GM19452 (cell line): ENCODE measurements around the gene RENBP.

Experiments
- ATAC-seq: cut with Tn5 transposase; IDR thresholded peaks from one replicate; pipeline ENCODE4 v1.9.1; 2021; ENCODE audit not compliant: unreplicated experiment

The RENBP gene

DNA sequence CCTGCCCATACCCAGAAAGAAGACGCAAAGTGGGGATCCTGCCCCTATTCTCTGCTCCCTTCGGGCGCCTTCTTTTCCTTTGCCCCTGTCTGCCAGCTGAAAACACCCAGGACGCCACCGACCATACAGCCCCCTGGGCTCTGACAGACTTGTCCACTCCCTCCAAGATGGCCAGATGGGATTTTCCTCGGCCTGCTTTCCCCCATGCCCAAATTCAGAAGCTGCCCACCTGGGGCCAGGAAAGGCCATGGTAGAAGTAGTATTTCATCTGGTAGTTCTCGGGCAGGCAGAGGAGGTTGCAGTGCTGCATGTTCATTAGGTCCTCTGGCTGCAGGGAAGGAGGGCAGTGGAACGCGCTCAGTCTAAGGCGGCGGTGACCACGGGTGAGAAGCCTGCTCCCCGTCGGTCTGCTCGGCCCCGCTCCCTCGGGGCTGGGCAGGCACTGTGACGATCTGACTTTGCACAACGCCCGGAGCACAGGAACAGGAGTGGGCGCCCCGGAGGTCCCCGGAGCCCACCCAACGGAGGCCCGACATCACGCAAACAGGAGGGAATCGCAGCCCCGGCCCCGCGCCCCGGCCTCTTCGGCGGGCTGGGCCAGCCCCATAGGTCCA is 10.2 kb downstream of the RENBP start:
- ATAC-seq, result peak; percentile 27

DNA sequence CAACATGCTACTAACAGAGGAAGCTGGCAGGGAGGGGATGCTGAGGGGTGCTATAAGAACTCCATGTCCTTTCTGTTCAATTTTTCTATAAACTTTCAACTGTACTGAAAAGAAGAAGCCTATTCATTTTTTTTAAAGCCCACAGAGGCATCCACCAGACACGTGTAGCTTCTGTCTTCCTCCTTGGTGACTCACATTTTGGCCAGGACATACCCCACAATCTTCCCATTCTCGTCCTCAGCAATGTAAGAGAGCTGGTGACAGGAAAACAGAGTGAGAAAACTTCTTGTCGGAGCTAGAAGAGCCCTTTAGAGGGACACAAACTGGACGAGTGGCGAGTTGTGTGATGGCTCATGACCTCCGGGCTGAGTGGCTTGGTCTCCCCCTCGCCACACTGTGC is 10.7 kb downstream of the RENBP start:
- ATAC-seq, result no peak

DNA sequence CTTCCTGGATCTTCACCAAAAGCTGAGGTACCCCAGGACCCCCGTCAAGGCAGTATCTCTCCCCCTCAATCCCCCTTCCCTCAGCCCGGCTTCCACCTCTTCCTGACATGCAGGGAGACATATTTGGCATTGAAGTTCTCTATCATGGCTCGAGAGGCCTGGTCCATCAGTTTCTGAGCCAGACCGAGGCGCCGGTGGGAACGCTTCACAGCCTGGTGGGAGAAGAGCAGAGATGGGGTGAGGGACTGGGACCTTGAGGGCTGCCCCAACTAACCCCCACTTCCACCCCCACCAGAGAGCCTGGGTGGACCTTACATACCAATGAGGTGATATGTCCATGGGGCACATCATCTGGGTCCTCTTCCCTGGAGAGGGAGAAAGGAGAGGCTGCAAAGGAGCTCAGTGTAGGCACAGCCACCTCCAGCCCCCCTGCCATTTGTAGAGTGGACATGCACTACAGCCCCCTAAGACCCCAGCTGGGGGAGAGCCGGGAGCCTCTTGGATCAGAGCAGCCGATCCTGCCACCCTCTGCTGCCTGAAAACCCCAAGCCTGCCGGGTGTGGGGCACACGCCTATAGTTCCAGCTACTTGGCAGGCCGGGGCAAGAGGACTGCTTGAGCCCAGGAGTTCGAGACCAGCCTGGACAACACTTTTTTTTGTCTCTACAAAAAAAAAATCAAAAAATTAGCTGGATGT is 12.1 kb downstream of the RENBP start:
- ATAC-seq, result no peak

DNA sequence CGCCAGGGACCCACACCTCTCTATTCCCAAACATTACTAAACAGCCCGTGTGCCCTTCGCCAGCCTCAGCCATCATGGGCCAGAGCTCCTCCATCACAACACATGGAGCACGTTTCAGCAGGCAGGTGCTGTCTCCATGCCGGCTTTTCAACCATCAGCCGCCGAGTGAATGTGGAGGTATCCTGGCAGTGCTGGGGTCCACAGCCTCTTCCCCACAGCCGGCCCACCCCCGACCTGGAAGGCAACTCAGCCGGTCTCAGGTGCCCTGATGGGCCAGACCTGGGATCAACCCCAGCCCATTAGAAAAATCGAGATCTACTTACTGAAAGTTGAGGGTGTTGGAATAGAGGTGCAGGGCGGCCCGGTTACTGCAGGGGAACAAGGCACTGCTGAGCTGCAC is 12.7 kb downstream of the RENBP start:
- ATAC-seq, result no peak

DNA sequence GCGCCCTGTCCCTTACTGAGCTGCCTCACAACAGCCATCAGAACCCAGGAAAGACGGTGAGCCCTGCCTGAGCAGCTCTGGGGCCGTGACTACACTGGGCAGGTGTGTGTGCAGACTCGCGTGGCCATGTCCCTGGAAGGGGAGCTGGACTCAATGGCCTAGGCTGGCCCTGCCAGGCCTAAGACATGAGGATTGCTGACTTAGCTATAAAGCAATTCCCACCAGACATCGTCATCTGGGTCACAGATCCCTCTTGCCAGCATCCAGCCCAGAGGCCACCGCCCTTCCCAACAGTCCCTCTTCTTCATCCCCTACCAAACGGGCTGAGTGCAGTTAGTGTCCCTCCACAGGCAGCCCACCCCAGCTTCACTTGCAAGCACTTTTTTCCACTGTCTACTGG is 13.3 kb downstream of the RENBP start:
- no peak for ATAC-seq

DNA sequence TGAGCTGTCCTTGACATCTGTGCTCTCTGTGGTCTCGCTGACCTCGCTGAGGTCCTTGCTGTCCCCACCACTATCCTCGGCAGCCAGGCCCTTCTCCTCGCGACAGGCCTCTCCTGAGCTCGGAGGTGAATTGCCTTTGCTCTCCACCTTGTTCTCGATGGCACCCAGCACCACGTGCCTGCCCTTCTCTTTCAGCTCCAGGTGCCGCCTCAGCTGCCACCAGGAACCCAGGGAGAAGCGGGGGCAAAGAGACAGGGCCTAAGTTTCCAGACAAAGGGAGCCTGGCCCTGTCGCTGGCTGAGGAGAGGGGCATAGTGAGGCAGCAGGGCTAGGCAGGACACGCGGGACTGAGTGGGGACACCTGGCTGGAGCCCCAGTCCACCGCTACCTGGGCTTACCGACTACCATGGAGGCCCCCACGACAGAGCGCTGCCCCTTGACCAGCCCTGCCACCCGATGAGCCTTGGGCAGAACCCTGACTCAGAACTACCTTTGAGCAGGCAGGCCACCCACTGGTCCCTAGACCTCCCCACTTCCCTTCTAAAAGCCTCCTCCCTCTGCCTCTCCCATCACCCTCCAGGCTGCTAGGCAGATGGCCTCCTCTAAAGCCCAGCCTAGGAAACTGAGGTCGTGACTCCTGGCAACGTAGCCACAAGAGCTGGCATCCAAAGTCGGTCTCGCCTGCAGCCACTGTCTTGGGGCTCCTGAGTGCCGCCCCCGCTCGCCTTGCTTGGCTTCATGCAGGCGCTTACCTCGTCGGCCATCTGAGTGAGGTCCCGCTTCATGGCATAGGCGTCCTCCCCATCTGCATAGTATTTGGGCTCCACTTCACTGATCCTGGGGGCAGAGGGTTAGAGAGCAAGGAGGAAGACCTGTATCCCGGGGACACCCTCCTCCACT is 14.2 kb downstream of the RENBP start:
- no peak for ATAC-seq

DNA sequence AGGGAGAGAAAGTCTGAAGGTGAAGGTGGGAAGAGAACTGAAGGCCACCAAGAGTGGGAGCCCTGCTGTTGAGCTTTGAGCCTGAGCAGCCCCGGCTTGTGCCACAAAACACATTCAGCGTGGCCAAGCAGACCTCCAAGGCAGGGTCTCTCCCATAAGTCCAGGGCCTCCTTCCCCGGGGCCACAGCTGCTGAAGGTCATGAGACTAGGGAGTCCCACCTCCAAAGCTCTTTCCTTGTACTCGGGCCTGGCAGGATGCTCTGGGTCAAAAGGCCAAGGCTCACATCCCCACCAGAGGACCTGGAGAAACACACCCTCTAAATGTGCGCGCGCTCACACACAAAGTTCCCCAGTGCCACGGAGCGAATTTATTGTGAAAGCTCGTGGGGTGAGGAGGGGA is 14.9 kb downstream of the RENBP start:
- no peak for ATAC-seq

DNA sequence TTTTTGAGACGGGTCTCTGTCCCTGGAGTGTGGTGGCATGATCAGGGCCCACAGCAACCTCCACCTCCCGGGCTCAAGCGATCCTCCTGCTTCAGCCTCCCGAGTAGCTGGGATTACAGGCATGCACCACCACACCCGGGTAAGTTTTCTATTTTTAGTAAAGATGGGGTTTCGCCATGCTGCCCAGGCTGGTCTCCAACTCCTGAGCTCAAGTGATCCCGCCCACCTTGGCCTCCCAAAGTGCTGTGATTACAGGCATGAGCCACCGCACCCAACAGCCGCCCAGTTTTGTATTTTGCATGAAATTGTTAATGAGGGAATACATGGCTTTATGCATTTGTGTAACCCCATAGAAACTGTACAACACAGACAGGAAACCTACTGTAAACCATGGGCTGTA is 15.6 kb downstream of the RENBP start:
- ATAC-seq, result no peak

DNA sequence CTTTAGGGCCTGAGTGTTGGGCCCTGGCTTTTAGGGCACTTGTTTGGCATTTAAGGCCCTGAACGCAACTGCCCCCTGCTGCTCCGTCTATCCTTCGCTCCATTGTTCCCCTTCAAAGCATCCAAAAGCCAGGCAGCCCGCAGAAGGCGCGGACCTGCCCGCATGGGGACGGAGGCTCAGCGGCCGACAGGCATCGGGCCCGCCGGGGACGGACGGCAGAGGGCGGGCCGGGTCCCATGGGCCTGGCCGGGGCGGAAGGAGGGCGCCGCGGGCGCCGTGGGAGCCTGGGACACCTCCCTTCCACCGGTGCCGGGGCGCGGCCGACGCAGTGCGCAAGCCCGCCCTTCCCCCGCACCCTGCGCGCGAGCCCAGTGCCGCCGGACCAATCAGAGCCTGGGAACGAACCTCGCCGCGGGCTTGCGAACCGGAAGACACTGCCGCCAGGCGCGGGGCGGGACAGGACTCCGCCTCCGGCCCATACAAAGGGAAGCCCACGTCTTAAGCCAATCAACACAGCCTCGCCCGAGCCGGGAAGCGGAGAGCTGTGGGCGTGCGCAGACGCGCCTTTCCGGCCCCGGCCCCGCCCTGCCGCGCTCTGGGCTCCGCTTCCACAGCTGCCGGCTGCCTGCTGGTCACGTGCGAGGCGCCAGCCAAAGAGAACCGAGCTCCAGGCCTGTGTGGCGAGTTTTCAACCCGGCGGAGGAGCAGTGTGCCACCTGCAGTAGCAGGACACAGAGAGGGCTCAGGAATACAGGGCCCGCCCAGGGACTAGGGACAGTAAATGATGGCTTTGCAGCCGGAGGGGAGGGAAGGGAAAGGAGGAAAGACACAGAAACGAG is 16.3 kb downstream of the RENBP start:
- peak; percentile 65 for ATAC-seq

DNA sequence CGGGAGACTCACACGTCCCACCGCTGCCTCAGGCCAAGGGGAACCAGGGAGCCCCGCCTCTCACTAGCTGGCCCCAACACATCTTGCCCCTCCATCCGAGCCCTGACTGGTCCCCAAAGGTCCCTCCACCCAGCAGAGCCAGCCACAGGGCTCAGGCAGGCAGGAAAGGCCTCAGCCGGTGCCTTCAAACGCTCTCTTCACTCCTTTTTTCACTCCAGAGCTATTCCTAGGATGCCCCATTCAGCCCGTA is 16.8 kb downstream of the RENBP start:
- ATAC-seq, result no peak

DNA sequence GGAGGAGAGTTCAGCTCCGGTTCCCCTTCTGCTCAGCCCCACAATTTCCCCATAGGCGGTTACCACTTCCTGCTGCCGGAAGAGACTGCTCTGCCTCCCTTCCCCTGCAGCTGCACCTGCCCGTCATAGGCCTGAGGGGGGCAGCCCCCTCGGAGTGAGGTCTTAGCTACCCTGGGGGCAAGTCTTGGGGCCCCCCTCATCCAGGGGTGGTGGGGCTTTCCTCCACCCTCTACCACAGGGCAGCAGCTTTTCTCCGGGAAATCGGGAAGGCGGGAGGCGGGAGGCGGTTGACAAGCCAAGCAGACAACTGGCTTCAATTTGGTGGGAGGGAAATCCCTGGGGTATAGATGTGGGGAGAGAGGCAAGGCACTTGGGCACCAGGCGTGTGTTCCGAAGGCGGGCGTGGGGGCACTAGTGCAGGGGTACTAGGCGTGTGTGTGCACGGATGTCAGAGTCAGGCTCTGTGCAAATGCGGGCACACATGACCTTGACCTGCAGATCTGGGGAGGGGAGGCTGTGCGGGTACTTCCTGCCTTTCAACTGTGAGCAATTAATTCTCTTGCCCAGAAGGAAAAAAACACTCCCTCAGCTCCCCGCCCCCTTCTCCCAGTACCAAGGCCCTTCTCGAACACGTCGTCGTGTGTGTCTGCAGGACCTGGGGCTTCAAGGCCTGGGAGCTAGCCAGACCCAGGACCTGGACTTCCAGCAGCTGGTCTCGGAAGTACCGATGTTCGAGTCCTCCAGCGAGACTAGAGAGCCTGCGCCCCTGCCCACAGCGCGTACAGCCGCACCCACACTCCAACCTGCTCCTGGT is 17.4 kb downstream of the RENBP start:
- ATAC-seq, result peak; percentile 44

DNA sequence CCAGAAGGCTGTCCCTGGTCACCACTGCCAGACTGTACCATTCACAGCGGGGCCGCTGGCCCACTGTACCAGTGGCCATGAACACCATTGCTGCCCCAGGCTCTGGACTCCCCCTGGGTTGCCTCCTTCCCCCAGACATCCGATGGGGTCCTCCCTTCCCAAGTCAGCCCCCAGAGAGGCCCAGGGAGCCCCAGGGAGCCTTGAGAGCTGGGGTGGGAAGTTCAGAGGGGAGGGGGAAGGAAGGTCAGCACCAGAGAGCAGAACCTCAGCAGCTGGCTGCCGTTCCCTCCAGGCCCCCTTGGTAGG is 17.9 kb downstream of the RENBP start:
- no peak for ATAC-seq

DNA sequence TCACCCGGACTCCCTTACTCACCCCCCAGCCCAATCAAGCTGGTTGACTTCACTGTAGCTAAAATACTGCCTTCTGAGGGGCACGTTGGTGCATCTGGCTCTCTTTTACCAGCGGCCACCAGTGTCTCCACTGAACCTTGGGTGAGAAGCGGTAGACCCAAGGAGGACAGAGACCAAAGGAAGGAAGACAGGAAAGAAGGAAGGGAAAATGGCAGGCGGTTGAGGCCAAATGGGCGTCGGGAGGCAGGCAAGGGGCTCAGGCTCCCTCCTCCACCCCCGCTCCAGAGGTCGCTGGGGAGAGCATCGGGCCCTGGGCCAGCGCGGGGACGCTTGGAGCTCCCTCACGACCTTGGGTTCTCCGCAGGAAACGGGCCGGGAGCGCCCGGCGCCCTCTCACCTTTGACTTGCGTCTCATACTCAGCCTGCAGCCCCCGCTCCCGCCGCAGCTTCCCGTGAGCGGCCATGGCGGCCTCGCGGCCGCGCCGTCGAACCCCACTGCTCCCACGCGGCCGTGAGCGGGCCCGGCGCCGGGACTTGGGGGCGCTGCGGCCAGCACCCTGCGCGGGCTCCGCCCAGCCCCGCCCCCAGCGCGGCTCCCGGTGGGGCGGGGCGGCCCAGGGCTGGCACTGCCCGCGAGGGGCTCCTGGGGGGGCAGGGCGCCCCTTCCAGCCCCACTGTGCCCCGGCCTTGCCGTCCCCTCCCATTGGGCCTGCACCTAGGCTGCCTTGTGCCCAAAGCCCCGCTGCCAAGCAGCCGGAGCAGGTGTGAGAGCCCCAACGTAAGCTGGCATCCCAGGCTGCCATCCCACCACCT is 18.5 kb downstream of the RENBP start, which contains the start of gene ARHGAP4:
Gene ARHGAP4 (minus strand): TSS at position 526 of the 813 bp plus-strand sequence. CDS start 62 bp downstream, at position 464.
- no peak for ATAC-seq

DNA sequence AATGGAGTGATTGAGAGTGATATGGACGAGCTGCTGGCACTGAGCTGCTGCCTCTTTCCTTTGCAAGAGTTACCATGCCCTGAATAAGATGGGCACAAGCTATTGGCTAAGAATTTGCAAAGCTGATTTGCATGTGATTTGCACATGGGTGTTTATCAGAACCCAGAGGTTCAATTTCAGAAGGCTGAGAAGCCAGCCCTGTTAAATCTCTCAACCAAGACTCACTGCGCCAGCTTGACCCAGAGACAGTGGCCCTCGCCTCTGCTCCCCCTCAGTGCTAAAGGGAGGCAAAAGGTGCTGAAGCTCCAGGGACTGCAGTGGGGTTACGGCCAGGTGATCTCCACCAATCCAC is 19.1 kb downstream of the RENBP start:
- ATAC-seq, result no peak

DNA sequence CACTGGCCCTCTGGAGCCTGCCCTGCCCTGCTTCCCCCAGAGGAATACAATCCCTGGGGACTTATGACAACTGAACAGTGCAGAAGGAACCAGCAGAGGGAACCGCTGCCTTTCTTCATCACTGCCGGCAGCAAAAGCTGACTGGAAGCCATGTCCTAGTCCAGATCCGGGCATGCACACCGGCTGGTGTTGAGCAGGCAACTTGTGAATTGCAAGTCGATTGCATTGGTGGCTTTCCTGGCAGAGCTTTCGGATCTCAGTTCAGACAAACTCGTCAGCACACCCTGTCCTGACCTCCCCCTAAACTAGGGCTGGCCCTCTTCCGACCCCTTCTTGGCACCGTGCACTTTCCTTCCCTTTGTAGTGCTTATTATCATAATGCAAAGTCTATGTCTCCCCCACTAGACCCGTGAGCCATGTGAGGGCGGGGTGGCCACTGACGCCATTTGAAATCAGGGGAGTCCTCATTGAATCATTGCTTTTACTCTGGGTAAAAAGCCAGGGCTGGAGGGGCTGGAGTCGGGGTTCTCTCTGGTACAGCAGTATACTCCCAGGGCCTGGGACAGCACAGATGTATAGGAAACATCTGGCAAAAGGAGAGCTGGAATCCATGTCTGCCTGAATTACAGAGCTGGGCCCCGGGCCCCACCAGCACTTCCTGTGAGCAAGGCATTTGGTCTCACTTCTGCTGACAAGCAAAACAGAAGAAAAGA is 20.1 kb downstream of the RENBP start:
- no peak for ATAC-seq

DNA sequence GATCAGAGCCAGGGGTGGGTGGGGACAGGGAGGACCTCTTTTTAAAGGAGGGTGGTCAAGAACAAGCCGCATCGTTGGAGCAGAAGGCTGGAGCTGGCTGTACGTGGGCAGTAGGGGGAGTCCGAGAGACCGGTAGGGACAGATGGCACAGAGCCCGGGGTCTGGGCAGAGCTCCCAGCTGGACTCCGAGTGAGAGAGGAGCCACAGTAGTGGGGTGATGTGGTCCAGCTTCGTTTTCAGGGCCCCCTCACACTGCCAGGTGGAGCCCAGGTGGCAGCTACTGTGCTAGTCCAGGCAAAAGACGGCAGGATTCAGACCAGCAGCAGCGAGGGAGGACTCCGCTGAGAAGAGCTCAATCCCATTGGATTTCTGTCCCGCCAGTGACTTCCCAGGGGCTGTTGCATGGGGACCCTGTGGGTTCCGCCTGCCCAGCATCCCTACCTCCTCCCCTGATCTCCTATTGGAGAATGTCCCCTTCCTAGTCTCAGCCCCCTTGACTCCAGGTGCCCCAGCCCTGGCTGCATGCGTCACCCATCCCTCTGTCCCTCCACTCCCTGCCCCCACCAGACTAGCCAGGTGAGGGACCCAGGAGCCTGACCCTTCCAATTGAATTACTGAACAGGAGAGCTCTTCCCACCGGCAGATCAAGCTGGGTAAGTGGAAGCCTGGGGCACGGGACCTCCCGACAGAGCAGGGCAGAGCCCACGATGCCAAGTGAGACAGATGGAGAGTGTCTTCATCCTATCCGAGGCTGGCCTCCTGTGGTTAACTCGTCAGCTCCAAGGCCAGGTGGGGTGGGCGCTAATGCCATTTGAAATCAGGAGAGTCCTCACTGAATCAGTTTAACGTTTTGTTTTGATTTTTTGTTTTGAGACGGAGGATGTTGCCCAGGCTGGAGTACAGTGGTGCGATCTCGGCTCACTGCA is 21.2 kb downstream of the RENBP start:
- ATAC-seq, result no peak

DNA sequence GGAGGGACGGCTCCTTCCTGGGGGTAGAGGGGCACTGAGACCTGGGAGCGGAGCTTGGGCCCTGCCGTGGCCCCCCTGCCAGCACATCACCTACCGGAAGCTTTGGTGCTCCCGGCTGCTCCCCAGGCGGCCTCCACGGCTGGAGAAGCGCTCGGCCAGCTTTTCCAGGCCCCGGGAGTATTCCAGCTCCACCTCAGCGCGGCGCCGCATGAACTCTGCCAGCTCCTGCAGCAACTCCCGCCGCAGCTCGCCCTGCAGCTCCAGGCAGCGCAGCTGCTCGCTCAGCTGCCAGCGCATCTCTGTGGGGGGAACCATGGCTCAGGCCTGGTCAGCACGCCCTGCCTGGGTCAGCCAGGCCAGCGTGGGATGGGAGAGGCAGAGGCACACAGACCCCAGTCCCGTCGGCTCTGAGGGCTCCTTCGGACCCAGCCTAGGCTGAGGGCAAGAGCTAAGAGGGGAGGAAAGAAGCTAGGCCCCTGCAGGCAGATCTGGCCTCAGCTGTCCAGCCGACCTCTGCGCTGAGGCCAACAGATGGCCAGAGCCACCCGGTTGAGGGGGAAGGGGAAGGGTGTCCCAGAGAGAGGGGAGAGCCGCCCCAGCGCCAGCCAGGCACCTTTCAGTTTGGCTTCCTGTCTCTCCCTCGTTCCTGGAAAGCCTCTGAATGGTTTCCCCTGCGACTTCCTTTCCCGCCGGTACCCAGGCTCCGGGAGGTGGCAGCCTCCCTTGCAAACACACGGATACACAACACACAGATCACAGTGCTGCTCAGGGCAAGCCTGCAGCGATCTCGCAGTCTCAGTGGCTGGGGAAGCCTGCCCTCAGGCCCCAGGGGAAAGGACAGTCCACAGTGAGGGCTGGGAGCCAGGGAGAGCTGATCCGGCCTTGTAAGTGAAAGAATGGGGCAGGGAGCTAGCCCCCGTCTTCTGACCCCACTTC is 22.7 kb downstream of the RENBP start:
- ATAC-seq, result no peak
